GM21381 (cell line): ENCODE measurements around the gene ACVR1C.

Experiments
- ATAC-seq: cut with Tn5 transposase; IDR thresholded peaks from one replicate; pipeline ENCODE4 v1.9.1; 2021; ENCODE audit warnings: mild to moderate bottlenecking, moderate library complexity; ENCODE audit not compliant: unreplicated experiment

ACVR1C gene

DNA sequence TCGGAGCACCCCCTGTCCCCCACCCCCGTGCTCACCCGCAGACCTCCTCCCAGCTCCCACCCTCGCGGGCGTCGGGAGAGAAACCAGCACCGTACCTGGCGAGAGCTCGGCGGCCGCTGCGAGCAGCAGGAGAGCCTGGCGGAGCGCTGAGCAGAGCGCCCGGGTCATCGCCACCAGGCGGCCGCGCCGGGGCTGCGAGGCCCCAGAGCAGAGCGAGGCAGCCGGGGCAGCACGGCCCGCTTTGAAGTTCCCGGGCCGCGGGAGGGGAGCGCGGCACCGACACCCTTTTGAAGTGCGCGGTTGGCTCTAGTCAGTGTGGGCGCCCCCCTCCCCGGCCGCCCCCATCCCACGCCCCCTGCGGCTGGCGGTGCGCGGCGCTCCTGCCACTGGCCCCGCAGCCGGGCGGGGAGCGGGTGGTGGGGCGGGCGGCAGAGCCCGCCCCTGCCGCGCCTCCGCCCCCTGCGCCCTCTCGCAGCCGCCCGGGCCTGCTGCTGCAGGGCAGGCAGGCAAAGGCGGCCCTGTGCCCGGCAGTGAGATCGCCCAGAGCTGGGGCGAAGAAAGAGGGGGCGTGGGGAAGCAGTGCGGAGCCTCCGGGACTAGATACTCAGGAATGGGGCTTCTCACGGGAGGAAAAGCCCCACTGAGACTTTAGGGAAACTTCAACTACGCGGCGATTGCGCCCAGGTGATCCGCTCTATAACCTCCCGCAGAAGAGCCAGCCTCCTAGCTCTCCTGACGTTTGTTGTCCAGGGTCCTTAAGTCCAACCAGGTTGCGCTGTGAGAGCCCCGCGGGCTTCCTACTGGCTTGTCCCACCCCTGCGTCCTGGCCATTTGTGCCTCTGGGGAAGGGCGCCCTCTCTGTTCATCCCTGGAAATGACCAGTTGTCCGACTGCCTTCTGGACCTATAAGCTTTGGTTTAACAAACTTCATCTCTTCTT is at the start of gene ACVR1C:
Gene ACVR1C, minus strand, starts transcription at position 388 of the 939 bp plus-strand sequence. Its CDS starts 220 bp downstream, at position 168.
- peak; percentile 92 for ATAC-seq

DNA sequence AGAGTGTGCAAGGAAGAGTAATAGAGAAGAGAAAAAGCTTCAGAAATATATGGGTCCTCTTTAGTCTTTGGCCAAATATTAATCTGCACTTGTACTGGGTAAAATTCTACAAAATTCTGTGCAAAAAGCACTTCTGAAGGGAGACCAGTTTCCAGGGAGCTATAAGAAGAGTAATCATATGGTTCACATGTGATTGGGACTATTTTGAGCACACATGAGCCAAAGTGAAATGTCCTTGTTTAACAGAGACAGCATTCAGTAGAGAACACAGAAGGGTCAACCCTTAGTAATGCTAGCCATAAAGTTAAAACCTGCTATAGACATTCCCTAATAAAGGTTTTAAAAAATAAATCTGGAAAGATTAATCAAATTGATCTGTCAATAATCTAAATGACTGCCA is 49.3 kb upstream of the ACVR1C start:
- no peak for ATAC-seq

DNA sequence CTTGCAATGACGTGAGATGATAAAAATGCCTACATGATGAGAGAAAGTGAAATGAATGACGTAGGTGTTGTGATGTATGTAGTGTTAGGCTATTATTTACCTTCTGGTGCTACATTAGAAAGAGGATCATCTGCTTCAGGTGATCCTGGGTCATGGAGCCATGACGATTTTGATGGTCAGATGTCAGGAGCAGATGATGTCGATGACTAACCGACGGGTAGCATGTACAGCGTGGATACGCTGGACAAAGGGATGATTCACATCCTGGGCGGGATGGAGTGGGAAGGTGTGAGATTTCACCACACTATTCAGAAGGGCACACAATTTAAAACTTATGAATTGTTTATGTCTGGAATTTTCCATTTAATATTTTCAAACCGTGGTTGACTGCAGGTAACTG is 43.5 kb upstream of the ACVR1C start:
- ATAC-seq = no peak

DNA sequence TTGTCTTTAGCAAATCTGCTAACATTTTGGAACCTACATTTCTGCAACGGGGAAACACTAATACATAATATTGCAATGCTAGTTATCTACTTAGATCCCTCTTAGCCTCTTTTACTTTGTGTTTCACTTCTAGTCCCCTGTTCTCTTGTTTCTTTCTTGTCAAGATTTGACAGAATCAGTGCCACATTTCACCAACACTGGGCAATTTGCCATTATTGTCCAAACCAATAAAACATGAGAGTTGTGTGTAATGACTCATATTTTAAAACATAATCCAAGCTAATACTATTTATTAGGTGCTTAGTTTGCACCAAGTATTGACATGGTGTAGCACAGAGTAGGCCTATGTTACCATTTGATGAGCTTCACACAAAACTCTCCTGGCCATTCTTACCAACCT is 33.7 kb upstream of the ACVR1C start:
- ATAC-seq = no peak

GRCh38 chr2:157661776-157662175 is 33.1 kb upstream of the ACVR1C start:
- no peak for ATAC-seq

GRCh38 chr2:157657858-157658257 is 29.2 kb upstream of the ACVR1C start:
- no peak for ATAC-seq

DNA sequence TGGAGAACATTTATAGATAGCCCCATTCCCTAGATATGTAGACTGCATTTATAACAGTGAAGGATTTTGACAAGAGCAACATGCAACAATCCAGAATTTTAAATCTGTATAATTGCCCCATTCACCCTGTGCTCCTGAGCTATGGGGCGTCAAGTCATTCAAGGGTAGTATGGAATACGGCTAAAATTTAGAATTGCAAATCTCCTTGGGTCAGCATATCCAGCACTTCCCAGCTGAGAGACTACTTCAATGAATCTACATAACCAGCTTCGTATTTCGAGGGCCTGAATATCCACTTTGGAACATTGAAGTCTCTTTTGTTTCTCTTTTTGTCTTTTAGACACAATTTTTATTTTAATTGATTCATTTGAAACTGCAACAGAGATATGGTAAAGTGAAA is 28.4 kb upstream of the ACVR1C start:
- no peak for ATAC-seq

DNA sequence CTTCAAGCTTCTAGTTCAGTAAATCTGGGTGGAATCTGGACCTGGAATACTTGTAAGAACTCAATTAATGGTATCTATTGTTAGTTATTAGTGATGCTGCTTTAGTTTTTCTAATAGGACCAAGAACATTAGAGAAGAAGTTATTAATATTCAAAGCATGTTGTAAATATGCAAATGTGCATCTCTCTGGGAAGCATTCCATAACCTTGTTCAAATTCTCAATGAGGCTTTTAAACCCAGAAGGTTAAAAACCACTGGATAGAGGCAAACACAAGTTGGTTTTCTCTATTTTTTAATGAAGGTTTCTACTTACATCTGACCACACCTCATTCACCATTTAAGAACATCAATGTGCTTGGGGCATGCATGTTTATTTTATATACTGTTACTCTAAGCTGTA is 16.1 kb upstream of the ACVR1C start:
- no peak for ATAC-seq

GRCh38 chr2:157631861-157632260 is 3.2 kb upstream of the ACVR1C start:
- no peak for ATAC-seq

GRCh38 chr2:157627594-157628476 is 829 bp downstream of the ACVR1C start:
- no peak for ATAC-seq

GRCh38 chr2:157625296-157625695 is 3.4 kb downstream of the ACVR1C start:
- no peak for ATAC-seq

DNA sequence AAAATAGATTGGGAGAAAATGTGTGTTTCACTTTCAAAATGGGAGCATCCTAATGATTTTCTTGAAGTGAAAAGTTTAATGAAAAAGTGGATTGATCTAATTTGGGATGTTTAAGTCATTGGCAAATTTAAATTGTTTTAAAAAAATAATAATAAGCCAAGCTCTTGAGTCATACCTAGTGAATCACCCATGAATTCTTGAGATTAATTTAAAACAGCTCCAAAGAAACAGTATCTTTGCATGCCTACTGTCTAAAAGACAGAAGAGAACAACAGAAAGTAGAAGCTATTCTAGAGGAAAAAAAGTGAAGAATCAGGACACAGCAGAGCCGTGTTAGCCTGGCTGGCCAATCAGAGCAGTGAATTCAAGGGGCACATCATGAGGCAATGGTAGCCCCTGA is 7.7 kb downstream of the ACVR1C start:
- no peak for ATAC-seq

- no peak for ATAC-seq
Observed at GRCh38 chr2:157611726-157612125, 16.9 kb downstream of the ACVR1C start.

DNA sequence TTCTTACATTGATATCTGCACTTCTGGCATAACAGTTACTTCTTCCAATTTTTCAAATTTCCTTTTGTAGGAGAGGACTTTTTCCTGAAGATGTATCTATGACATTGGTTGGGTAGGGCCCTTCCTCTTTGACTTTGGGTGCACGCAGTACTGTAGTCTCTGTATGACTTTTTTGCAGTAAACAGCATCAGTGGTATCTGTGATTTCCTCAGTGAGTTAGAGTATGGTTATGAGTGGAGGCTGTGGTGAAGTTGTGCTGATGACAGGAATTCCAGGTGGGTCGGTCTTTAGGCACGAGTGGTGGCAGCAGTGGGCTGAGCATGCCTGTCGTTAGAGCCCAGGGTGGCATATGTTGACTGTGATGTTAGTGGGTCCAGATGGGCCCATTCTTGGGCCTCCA is 17.6 kb downstream of the ACVR1C start:
- no peak for ATAC-seq

DNA sequence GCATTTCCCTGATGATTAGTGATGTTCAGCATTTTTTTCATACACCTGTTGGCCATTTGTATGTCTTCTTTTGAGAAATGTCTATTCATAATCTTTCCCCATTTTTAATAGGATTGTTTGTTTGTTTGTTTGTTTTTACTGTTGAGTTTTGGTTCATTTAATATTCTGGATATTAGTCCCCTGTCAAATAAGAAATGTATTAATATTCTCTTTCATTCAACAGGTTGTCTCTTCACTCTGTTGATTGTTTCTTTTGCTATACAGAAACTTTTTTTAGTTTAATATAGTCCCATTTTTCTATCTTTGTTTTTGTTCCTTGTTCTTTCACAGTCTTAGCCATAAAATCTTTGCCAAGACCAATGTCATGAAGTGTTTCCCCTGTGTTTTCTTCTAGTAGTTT is 22.1 kb downstream of the ACVR1C start:
- no peak for ATAC-seq

- ATAC-seq = no peak
Observed at GRCh38 chr2:157603198-157603597, 25.5 kb downstream of the ACVR1C start.

DNA sequence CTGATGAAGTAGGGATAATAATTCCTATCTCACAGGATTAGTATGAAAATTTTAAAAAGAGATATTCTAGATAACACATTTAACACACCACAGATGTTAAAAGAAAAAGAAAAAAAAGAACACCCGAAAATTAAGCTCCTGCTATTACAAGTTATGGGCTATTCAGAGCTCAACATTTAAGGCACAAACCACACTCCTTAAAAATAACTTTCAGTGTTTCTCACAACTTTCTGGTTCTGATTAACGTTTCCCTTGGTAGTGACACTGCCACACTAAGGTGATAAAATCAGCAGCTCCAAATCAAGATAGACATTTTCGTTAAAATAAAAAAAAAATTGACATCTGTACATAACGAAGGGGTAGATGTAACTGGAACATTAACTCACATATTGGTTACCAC is 26.9 kb downstream of the ACVR1C start:
- ATAC-seq = no peak

- ATAC-seq = peak; percentile 79
Observed at GRCh38 chr2:157596992-157597681, 31.5 kb downstream of the ACVR1C start.

- no peak for ATAC-seq
Observed at GRCh38 chr2:157593411-157593810, 35.3 kb downstream of the ACVR1C start.

DNA sequence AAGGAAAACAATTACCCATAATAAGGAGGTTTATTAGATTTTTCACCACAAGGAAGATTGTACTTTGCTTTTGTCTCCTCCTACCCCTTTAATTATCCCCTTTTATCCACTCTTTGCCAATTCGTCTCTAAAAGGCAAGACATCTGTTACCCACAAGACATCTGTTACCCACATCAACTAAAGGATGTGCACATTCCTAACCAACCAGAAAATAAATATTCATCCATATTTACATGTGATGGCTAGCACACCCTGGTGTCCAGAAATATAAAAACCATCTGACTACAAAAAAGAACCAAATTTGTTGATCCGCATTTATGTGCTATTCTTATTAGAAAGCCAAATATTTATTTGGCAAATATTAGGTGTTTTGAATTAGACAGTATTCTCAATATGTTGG is 35.7 kb downstream of the ACVR1C start:
- ATAC-seq = no peak

GRCh38 chr2:157592374-157592773 is 36.3 kb downstream of the ACVR1C start:
- ATAC-seq = no peak
